GM18868 (cell line): Measurements from ENCODE around the gene WIPF2.
"Not testable (repeated sequence)": the region's sequence is repeated elsewhere in the genome, so short reads cannot be mapped to it uniquely, and the experiment has no call there.

Source experiments
- ATAC-seq: cut with Tn5 transposase; IDR thresholded peaks from one replicate; pipeline ENCODE4 v1.9.1; 2021; ENCODE audit warnings: mild to moderate bottlenecking, moderate library complexity; ENCODE audit not compliant: unreplicated experiment

WIPF2 gene

GRCh38 chr17:40293363-40293762, 74.3 kb downstream of the WIPF2 start:
- no peak for ATAC-seq

GRCh38 chr17:40295488-40296436, 76.7 kb downstream of the WIPF2 start:
- no peak for ATAC-seq

GRCh38 chr17:40297511-40297910, 78.4 kb downstream of the WIPF2 start:
- ATAC-seq: no peak

- no peak for ATAC-seq
These were observed 79.6 kb downstream of the WIPF2 start for GRCh38 chr17:40298726-40299125.

- ATAC-seq: not testable (repeated sequence)
These were observed 80.2 kb downstream of the WIPF2 start for GRCh38 chr17:40299159-40299757.

GRCh38 chr17:40301315-40301714, 82.2 kb downstream of the WIPF2 start:
- no peak for ATAC-seq

- ATAC-seq: no peak
These were observed 84.0 kb downstream of the WIPF2 start for GRCh38 chr17:40303009-40303657.

- ATAC-seq: no peak
These were observed 84.8 kb downstream of the WIPF2 start for GRCh38 chr17:40303708-40304551.

GRCh38 chr17:40304552-40304863, 85.4 kb downstream of the WIPF2 start:
- not testable (repeated sequence) for ATAC-seq

- not testable (repeated sequence) for ATAC-seq
These were observed 85.8 kb downstream of the WIPF2 start for GRCh38 chr17:40304866-40305265.

GRCh38 chr17:40306395-40306794, 87.3 kb downstream of the WIPF2 start:
- no peak for ATAC-seq

- ATAC-seq: no peak
These were observed 88.1 kb downstream of the WIPF2 start for GRCh38 chr17:40307001-40307730.

GRCh38 chr17:40307740-40308239, 88.7 kb downstream of the WIPF2 start:
- ATAC-seq: no peak

- no peak for ATAC-seq
These were observed 90.2 kb downstream of the WIPF2 start, which contains the start of gene RARA for GRCh38 chr17:40309031-40309948. Gene RARA, plus strand, starts transcription at chr17:40309180. Its CDS starts 22,039 bp downstream, at chr17:40331219.

- ATAC-seq: no peak
These were observed 90.9 kb downstream of the WIPF2 start for GRCh38 chr17:40309949-40310510.

- no peak for ATAC-seq
These were observed 91.8 kb downstream of the WIPF2 start for GRCh38 chr17:40310882-40311391.

- ATAC-seq: no peak
These were observed 92.5 kb downstream of the WIPF2 start for GRCh38 chr17:40311575-40311974.

GRCh38 chr17:40312131-40312731, 93.1 kb downstream of the WIPF2 start:
- no peak for ATAC-seq
